ENCODE results near the gene CYB5R3. TPM values are rescaled to one million over a fixed set of nuclear protein-coding genes. Genes with fewer than 3 reads are reported as not detected.

CYB5R3 gene
- polyA plus RNA-seq, 3 donors, result 49.7 to 76.4 (median 54.0) TPM

DNA sequence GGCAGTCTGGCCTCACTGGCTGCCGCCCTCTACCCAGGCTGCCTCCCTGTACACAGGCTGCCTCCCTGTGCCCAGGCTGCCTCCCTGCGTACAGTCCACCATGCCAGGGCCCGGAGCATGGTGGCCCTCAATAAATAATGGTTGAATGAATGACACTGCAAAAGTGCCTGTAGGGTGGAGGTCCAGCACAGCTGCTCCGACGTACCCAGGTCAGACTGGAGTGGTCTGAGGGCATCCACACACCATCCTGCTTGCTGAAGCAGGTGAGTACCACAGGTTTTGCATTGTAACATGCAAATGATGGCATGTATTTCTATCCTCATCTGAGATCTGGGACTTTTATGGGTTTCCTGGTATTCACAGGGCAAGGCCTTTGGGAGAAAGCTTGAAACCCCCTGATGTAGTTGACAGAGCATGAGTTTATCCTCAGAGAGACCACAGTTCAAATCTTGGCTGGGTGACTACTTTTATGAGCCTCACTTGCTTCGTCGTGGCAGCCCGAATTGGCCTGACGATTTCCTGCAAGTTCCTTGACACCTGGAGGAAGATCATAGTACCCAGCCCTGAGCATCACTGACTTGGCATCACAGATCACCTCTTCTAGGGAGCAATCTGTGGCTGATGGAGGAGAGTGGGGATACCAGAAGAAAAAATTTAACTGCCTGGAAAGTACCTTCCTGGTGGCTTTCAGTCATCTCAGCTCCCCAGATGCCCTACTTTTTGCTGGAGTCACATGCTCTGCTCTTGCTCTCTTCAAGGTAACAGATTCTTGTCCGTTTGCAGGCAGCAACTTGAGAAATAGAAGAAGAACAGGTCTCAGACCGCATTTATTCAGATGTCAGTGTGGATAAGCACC, 16.0 kb upstream of the CYB5R3 start:
- no peak overlapping the region for H3K4me2 ChIP-seq (replicated peaks; ENCODE audit: extremely low read depth, low read length, poor library complexity, severe bottlenecking)
- H3K9me3 Mint-ChIP-seq, result peaks cover 0 to 4% (median 2%) of the 10 kb centered on the region in 7 donors
- no peak overlapping the region for H2AFZ ChIP-seq (ENCODE audit: insufficient read depth, low read depth, low read length, poor library complexity, severe bottlenecking)

More for the DNA sequence above, 16.0 kb upstream of the CYB5R3 start:
- Histone ChIP-seq H3K4me1 (ENCODE audit: control insufficient read depth in 1 of 2, insufficient read depth in 2 of 2, low read length in 2 of 2) (peaks cover 6 to 12% of the 10 kb centered on the region in 2 donors), H4K20me1 (ENCODE audit: insufficient read depth, low read length) (no peaks in the 10 kb centered on the region), H3K36me3 (replicated peaks in 1 of 2; ENCODE audit: control insufficient read depth in 1 of 2, insufficient read depth in 2 of 2, low read length in 2 of 2) (no peaks in the 10 kb centered on the region), H3K27ac (ENCODE audit: low read depth in 1 of 2, low read length in 2 of 2) (no peak overlapping the region), H3K9me3 (replicated peaks in 1 of 2; ENCODE audit: control insufficient read depth in 1 of 2, insufficient read depth in 1 of 2, low read length in 2 of 2) (no peaks in the 10 kb centered on the region), H3K27me3 (ENCODE audit: control insufficient read depth in 2 of 2, insufficient read depth in 2 of 2, low read length in 2 of 2) (peaks cover 4 to 12% of the 10 kb centered on the region in 2 donors), H3K79me2 (ENCODE audit: insufficient read depth, low read length) (no peaks in the 10 kb centered on the region), H3K4me3 (replicated peaks in 1 of 3; ENCODE audit: low read depth in 2 of 3, low read length in 3 of 3) (no peak overlapping the region), H3K9ac (ENCODE audit: insufficient read depth, low read length, poor library complexity, severe bottlenecking) (no peak overlapping the region)
- Mint-ChIP-seq H3K4me3 (peak overlapping the region in 1 of 2 donors; percentile 24), H3K27me3 (ENCODE audit: low read depth in 3 of 3) (peaks cover 20 to 25% (median 20%) of the 10 kb centered on the region in 3 donors), H3K27ac (no peak overlapping the region), H3K4me1 (peaks cover 9% of the 10 kb centered on the region), H3K36me3 (no peaks in the 10 kb centered on the region)
- intact Hi-C loops (cut with micrococcal nuclease), result loop anchor here (5.0 to 10.0 kb wide), 3 partner anchors 70 to 157 kb away; no protein-coding TSS in a partner anchor
- no peak for DNase-seq
- 67% methylated on average over 8 of the region's 11 CpGs for WGBS (ENCODE audit: insufficient coverage)
- TF ChIP-seq CTCF (IDR thresholded peaks at IDR 0.05), result no peak
